Memory B cell (primary cell): Measurements from ENCODE around the gene NF2.

Experiments
- ATAC-seq: fragments of 150-1000 bp; cut with Tn5 transposase; 2 replicates; pipeline ENCODE4 v1.10.0; 2021; ENCODE audit warnings: low read depth, mild to moderate bottlenecking, moderate library complexity
- DNase-seq, 2 donors: peaks; one replicate each; pipeline ENCODE4 v3.0.0; 2022; ENCODE audit warnings: low spot score in 2 of 2
- H3K27ac Mint-ChIP-seq: one replicate; pipeline ENCODE4 v1.8.0; 2022; ENCODE audit warnings: mild to moderate bottlenecking, moderate library complexity, mixed read lengths
- H3K27me3 Mint-ChIP-seq: one replicate; pipeline ENCODE4 v1.8.0; 2022; ENCODE audit warnings: mixed read lengths
- H3K36me3 Mint-ChIP-seq: one replicate; pipeline ENCODE4 v1.8.0; 2022; ENCODE audit warnings: mild to moderate bottlenecking, mixed read lengths
- H3K4me1 Mint-ChIP-seq: one replicate; pipeline ENCODE4 v1.8.0; 2022; ENCODE audit warnings: mixed read lengths
- H3K4me3 Mint-ChIP-seq: one replicate; pipeline ENCODE4 v1.8.0; 2022; ENCODE audit warnings: mild to moderate bottlenecking, moderate library complexity, mixed read lengths
- H3K9me3 Mint-ChIP-seq: one replicate; pipeline ENCODE4 v1.8.0; 2022; ENCODE audit warnings: mixed read lengths

The NF2 gene

GRCh38 chr22:29647954-29648737 is 44.7 kb downstream of the NF2 start:
- ATAC-seq (no peak), DNase-seq (no peak)
- no peaks in the 10 kb centered on the region for H3K4me1 Mint-ChIP-seq
- H3K9me3 Mint-ChIP-seq: no peaks in the 10 kb centered on the region
- no peak overlapping the region for H3K4me3 Mint-ChIP-seq
- no peaks in the 10 kb centered on the region for H3K27me3 Mint-ChIP-seq
- peaks cover 12% of the 10 kb centered on the region for H3K36me3 Mint-ChIP-seq
- no peak overlapping the region for H3K27ac Mint-ChIP-seq

- Mint-ChIP-seq H3K27ac (no peak overlapping the region), H3K27me3 (no peaks in the 10 kb centered on the region), H3K9me3 (no peaks in the 10 kb centered on the region), H3K36me3 (peaks cover 10% of the 10 kb centered on the region), H3K4me1 (no peaks in the 10 kb centered on the region), H3K4me3 (no peak overlapping the region)
- no peak for DNase-seq
- ATAC-seq: no peak
These were observed 46.9 kb downstream of the NF2 start for GRCh38 chr22:29650370-29650769.

GRCh38 chr22:29651652-29652051 is 48.2 kb downstream of the NF2 start:
- H3K9me3 Mint-ChIP-seq: no peaks in the 10 kb centered on the region
- no peaks in the 10 kb centered on the region for H3K4me1 Mint-ChIP-seq
- DNase-seq: no peak
- no peak for ATAC-seq
- no peak overlapping the region for H3K27ac Mint-ChIP-seq
- no peaks in the 10 kb centered on the region for H3K27me3 Mint-ChIP-seq
- peaks cover 10% of the 10 kb centered on the region for H3K36me3 Mint-ChIP-seq
- no peak overlapping the region for H3K4me3 Mint-ChIP-seq

GRCh38 chr22:29654420-29654819 is 51.0 kb downstream of the NF2 start:
- no peak for DNase-seq
- Mint-ChIP-seq H3K4me3 (no peak overlapping the region), H3K9me3 (no peaks in the 10 kb centered on the region), H3K36me3 (peaks cover 8% of the 10 kb centered on the region), H3K4me1 (peaks cover 8% of the 10 kb centered on the region), H3K27me3 (no peaks in the 10 kb centered on the region), H3K27ac (no peak overlapping the region)
- no peak for ATAC-seq

GRCh38 chr22:29654882-29655281 is 51.4 kb downstream of the NF2 start:
- DNase-seq: no peak
- Mint-ChIP-seq H3K9me3 (no peaks in the 10 kb centered on the region), H3K36me3 (peaks cover 8% of the 10 kb centered on the region), H3K27me3 (no peaks in the 10 kb centered on the region), H3K4me1 (peaks cover 8% of the 10 kb centered on the region), H3K4me3 (no peak overlapping the region), H3K27ac (no peak overlapping the region)
- ATAC-seq: no peak

- Mint-ChIP-seq H3K27me3 (no peaks in the 10 kb centered on the region), H3K9me3 (no peaks in the 10 kb centered on the region), H3K36me3 (peaks cover 13% of the 10 kb centered on the region), H3K4me3 (no peak overlapping the region), H3K4me1 (peaks cover 8% of the 10 kb centered on the region), H3K27ac (peak overlapping the region; percentile 33)
- DNase-seq (no peak), ATAC-seq (peak; percentile 44)
These were observed 54.7 kb downstream of the NF2 start for GRCh38 chr22:29658176-29658575.

- H3K27ac Mint-ChIP-seq: no peak overlapping the region
These were observed 56.6 kb downstream of the NF2 start for GRCh38 chr22:29660021-29660420.

GRCh38 chr22:29661336-29661735 is 57.9 kb downstream of the NF2 start:
- no peak for ATAC-seq
- DNase-seq: no peak
- peaks cover 19% of the 10 kb centered on the region for H3K36me3 Mint-ChIP-seq
- H3K4me1 Mint-ChIP-seq: peaks cover 8% of the 10 kb centered on the region
- H3K9me3 Mint-ChIP-seq: no peaks in the 10 kb centered on the region
- no peaks in the 10 kb centered on the region for H3K27me3 Mint-ChIP-seq
- no peak overlapping the region for H3K27ac Mint-ChIP-seq
- H3K4me3 Mint-ChIP-seq: no peak overlapping the region

More at GRCh38 chr22:29660021-29660420, 56.6 kb downstream of the NF2 start:
- DNase-seq (no peak), ATAC-seq (no peak)
- H3K9me3 Mint-ChIP-seq: no peaks in the 10 kb centered on the region
- H3K27me3 Mint-ChIP-seq: no peaks in the 10 kb centered on the region
- no peak overlapping the region for H3K4me3 Mint-ChIP-seq
- peaks cover 8% of the 10 kb centered on the region for H3K4me1 Mint-ChIP-seq
- peaks cover 19% of the 10 kb centered on the region for H3K36me3 Mint-ChIP-seq

- H3K36me3 Mint-ChIP-seq: peaks cover 21% of the 10 kb centered on the region
- DNase-seq (no peak), ATAC-seq (no peak)
- peaks cover 1% of the 10 kb centered on the region for H3K4me1 Mint-ChIP-seq
- no peak overlapping the region for H3K27ac Mint-ChIP-seq
- no peaks in the 10 kb centered on the region for H3K27me3 Mint-ChIP-seq
- H3K9me3 Mint-ChIP-seq: no peaks in the 10 kb centered on the region
- H3K4me3 Mint-ChIP-seq: no peak overlapping the region
These were observed 59.9 kb downstream of the NF2 start for GRCh38 chr22:29663180-29663821.

- peaks cover 23% of the 10 kb centered on the region for H3K36me3 Mint-ChIP-seq
- no peak for DNase-seq
- no peak for ATAC-seq
- H3K27ac Mint-ChIP-seq: no peak overlapping the region
- no peaks in the 10 kb centered on the region for H3K27me3 Mint-ChIP-seq
- no peak overlapping the region for H3K4me3 Mint-ChIP-seq
- no peaks in the 10 kb centered on the region for H3K4me1 Mint-ChIP-seq
- no peaks in the 10 kb centered on the region for H3K9me3 Mint-ChIP-seq
These were observed 62.1 kb downstream of the NF2 start for GRCh38 chr22:29665486-29665885.

- H3K27me3 Mint-ChIP-seq: no peaks in the 10 kb centered on the region
- H3K27ac Mint-ChIP-seq: no peak overlapping the region
- H3K9me3 Mint-ChIP-seq: no peaks in the 10 kb centered on the region
- H3K4me3 Mint-ChIP-seq: no peak overlapping the region
- DNase-seq: no peak
- no peaks in the 10 kb centered on the region for H3K4me1 Mint-ChIP-seq
- peaks cover 26% of the 10 kb centered on the region for H3K36me3 Mint-ChIP-seq
- ATAC-seq: no peak
These were observed 65.2 kb downstream of the NF2 start for GRCh38 chr22:29668673-29669072.

- DNase-seq: no peak
- ATAC-seq: no peak
- H3K4me3 Mint-ChIP-seq: no peak overlapping the region
- H3K4me1 Mint-ChIP-seq: no peaks in the 10 kb centered on the region
- peaks cover 33% of the 10 kb centered on the region for H3K36me3 Mint-ChIP-seq
- no peak overlapping the region for H3K27ac Mint-ChIP-seq
- no peaks in the 10 kb centered on the region for H3K27me3 Mint-ChIP-seq
- no peaks in the 10 kb centered on the region for H3K9me3 Mint-ChIP-seq
These were observed 67.2 kb downstream of the NF2 start for GRCh38 chr22:29670626-29671025.

- H3K4me1 Mint-ChIP-seq: no peaks in the 10 kb centered on the region
- no peak overlapping the region for H3K4me3 Mint-ChIP-seq
- no peaks in the 10 kb centered on the region for H3K9me3 Mint-ChIP-seq
- DNase-seq (no peak), ATAC-seq (no peak)
- H3K36me3 Mint-ChIP-seq: peaks cover 36% of the 10 kb centered on the region
- H3K27ac Mint-ChIP-seq: no peak overlapping the region
- no peaks in the 10 kb centered on the region for H3K27me3 Mint-ChIP-seq
These were observed 70.1 kb downstream of the NF2 start for GRCh38 chr22:29673361-29674066.

- no peak overlapping the region for H3K27ac Mint-ChIP-seq
- no peaks in the 10 kb centered on the region for H3K4me1 Mint-ChIP-seq
- no peak for DNase-seq
- H3K9me3 Mint-ChIP-seq: no peaks in the 10 kb centered on the region
- no peaks in the 10 kb centered on the region for H3K27me3 Mint-ChIP-seq
- no peak for ATAC-seq
- H3K36me3 Mint-ChIP-seq: peaks cover 38% of the 10 kb centered on the region
- no peak overlapping the region for H3K4me3 Mint-ChIP-seq
These were observed 70.7 kb downstream of the NF2 start for GRCh38 chr22:29674121-29674520.
